Rectal smooth muscle tissue (tissue), 1 donor: Measurements from ENCODE around the gene C9orf57.
"Not testable (repeated sequence)": the region's sequence is repeated elsewhere in the genome, so short reads cannot be mapped to it uniquely, and the experiment has no call there.

Experiments used
- H3K27ac ChIP-seq: one replicate; pipeline ENCODE4 v1.7.0; 2013; ENCODE audit warnings: low read depth, low read length, inconsistent platforms
- H3K27me3 ChIP-seq: one replicate; pipeline ENCODE4 v1.7.0; 2013; ENCODE audit warnings: low read length; ENCODE audit not compliant: control insufficient read depth, insufficient read depth
- H3K36me3 ChIP-seq: one replicate; pipeline ENCODE4 v1.7.0; 2013; ENCODE audit warnings: low read length; ENCODE audit not compliant: control insufficient read depth, insufficient read depth
- H3K4me1 ChIP-seq: one replicate; pipeline ENCODE4 v1.7.0; 2013; ENCODE audit warnings: low read length; ENCODE audit not compliant: control insufficient read depth, insufficient read depth
- H3K4me3 ChIP-seq: one replicate; pipeline ENCODE4 v1.7.0; 2013; ENCODE audit warnings: low read length
- H3K9ac ChIP-seq: one replicate; pipeline ENCODE4 v1.7.0; 2013; ENCODE audit warnings: low read length

C9orf57 gene

DNA sequence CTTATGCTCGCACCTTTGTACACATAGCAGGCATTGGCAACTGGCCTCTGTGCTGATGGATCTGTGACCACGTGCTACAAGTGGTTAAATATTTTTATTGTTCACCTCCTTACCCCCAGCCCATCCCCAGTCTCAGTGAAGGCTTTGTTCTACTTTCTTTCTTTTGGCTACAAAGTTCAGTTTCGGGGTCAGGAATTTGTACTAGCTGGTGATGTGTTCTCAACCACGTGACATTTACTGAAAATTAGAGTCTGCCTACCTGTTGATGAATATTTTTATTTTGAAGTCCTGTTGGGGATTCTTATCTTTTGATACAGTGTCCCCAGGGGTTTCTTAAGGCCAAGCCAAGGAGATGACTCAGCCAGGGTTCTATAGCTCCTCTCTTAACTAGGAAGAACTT, 47.8 kb downstream of the C9orf57 start:
- H3K27ac ChIP-seq: no peak overlapping the region

DNA sequence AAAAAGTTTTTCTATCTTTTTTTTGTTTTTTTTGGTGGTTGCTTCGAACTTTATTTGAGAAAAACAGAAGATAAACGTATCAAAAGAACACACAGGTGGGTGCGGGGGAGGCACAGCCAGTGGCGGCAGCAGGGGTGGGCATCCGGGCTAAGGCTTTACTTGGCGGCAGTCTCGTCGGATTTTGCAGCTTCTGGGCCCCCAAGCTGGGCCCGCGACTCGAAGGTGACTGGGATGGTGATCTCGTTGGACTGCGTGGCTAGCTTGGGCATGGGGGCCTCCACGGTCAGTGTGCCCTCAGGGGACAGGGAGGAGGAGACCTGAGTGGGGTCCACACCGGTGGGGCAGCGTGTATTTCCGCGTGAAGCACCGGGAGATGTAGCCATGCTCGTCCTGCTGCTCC, 52.7 kb downstream of the C9orf57 start:
- not testable (repeated sequence) for H3K27ac ChIP-seq, H3K36me3 ChIP-seq, H3K27me3 ChIP-seq, H3K9ac ChIP-seq, H3K4me1 ChIP-seq, H3K4me3 ChIP-seq

More for the DNA sequence above, 47.8 kb downstream of the C9orf57 start:
- Histone ChIP-seq H3K4me3 (no peak overlapping the region), H3K4me1 (no peaks in the 10 kb centered on the region), H3K9ac (no peak overlapping the region), H3K36me3 (no peaks in the 10 kb centered on the region), H3K27me3 (no peaks in the 10 kb centered on the region)

DNA sequence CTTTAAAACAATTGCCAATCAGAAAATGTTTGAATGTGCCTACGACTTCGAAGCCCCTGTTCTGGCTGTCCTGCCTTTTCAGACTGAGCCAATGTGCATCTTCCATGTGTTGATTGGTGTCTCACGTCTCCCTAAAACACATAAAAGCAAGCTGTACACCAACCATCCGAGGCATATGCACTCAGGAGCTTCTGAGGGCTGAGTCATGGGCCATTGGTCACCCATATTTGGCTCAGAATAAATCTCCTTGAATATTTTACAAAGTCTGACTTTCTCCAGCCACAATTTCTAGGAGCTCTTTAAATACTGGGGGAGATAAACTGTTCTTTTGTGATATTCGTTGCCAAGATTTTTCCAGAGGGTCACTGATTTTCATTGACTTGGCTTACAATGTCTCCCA, 53.9 kb downstream of the C9orf57 start:
- no peak overlapping the region for H3K4me3 ChIP-seq
- no peak overlapping the region for H3K9ac ChIP-seq
- H3K4me1 ChIP-seq: no peaks in the 10 kb centered on the region
- H3K27ac ChIP-seq: no peak overlapping the region
- H3K27me3 ChIP-seq: no peaks in the 10 kb centered on the region
- no peaks in the 10 kb centered on the region for H3K36me3 ChIP-seq

DNA sequence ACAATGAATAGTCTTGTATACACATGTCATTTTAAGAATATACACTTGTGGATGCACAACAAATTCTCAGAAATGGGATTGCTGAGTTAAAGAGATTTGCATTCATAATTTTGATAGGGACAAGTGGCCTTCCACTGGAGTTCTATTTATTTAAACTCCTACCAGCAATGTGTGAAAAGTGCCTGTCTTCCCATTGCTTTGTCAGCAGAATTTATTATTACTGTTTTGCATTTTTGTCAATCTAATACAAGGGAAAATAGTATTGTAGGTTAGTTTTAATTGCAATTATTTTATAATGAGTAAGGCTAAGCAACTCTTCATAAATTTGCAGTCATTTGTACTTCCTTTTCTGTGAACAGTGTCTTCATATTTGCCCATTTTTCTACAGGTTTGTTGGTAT, 55.0 kb downstream of the C9orf57 start:
- no peaks in the 10 kb centered on the region for H3K27me3 ChIP-seq
- H3K4me3 ChIP-seq: no peak overlapping the region
- no peak overlapping the region for H3K9ac ChIP-seq
- H3K36me3 ChIP-seq: no peaks in the 10 kb centered on the region
- H3K27ac ChIP-seq: no peak overlapping the region
- no peaks in the 10 kb centered on the region for H3K4me1 ChIP-seq
